GM18511 (cell line): ENCODE measurements around the gene MAGI2.
"Not testable (repeated sequence)": the region's sequence is repeated elsewhere in the genome, so short reads cannot be mapped to it uniquely, and the experiment has no call there.

ENCODE experiments used
- ATAC-seq: cut with Tn5 transposase; IDR thresholded peaks from one replicate; pipeline ENCODE4 v1.9.1; 2021; ENCODE audit warnings: mild to moderate bottlenecking, moderate library complexity; ENCODE audit not compliant: unreplicated experiment

The MAGI2 gene

GRCh38 chr7:78267141-78267540 lies 1186.3 kb downstream of the MAGI2 start:
- ATAC-seq, result no peak

- ATAC-seq, result no peak
Observed at GRCh38 chr7:78265486-78265885, 1188.0 kb downstream of the MAGI2 start.

- ATAC-seq, result no peak
Observed at GRCh38 chr7:78265071-78265470, 1188.4 kb downstream of the MAGI2 start.

GRCh38 chr7:78264105-78264504 lies 1189.4 kb downstream of the MAGI2 start:
- ATAC-seq, result no peak

- ATAC-seq, result no peak
Observed at GRCh38 chr7:78261739-78262138, 1191.7 kb downstream of the MAGI2 start.

GRCh38 chr7:78261302-78261701 lies 1192.2 kb downstream of the MAGI2 start:
- no peak for ATAC-seq

- no peak for ATAC-seq
Observed at GRCh38 chr7:78260826-78261225, 1192.6 kb downstream of the MAGI2 start.

GRCh38 chr7:78254726-78255055 lies 1198.8 kb downstream of the MAGI2 start:
- no peak for ATAC-seq

- no peak for ATAC-seq
Observed at GRCh38 chr7:78253850-78254725, 1199.4 kb downstream of the MAGI2 start.

GRCh38 chr7:78248867-78249266 lies 1204.6 kb downstream of the MAGI2 start:
- ATAC-seq, result no peak

- no peak for ATAC-seq
Observed at GRCh38 chr7:78247910-78248689, 1205.4 kb downstream of the MAGI2 start.

- ATAC-seq, result not testable (repeated sequence)
Observed at GRCh38 chr7:78240179-78240578, 1213.3 kb downstream of the MAGI2 start.

GRCh38 chr7:78234634-78235033 lies 1218.8 kb downstream of the MAGI2 start:
- ATAC-seq, result no peak

- ATAC-seq, result no peak
Observed at GRCh38 chr7:78232806-78233205, 1220.7 kb downstream of the MAGI2 start.

- no peak for ATAC-seq
Observed at GRCh38 chr7:78226059-78226719, 1227.3 kb downstream of the MAGI2 start.

GRCh38 chr7:78225534-78225933 lies 1227.9 kb downstream of the MAGI2 start:
- ATAC-seq, result no peak

- no peak for ATAC-seq
Observed at GRCh38 chr7:78224923-78225322, 1228.5 kb downstream of the MAGI2 start.

- ATAC-seq, result no peak
Observed at GRCh38 chr7:78223598-78223997, 1229.9 kb downstream of the MAGI2 start.

- no peak for ATAC-seq
Observed at GRCh38 chr7:78222001-78222751, 1231.3 kb downstream of the MAGI2 start.

GRCh38 chr7:78220754-78221153 lies 1232.7 kb downstream of the MAGI2 start:
- no peak for ATAC-seq

- ATAC-seq, result no peak
Observed at GRCh38 chr7:78218876-78219275, 1234.6 kb downstream of the MAGI2 start.
